NCI-H1092 treated with DMSO at 0.1 percent for 48 hours (cell line): ENCODE measurements around the gene ADAMTS17.

ENCODE experiments used
- DNase-seq: peaks from one replicate; lab custom pipeline; 2025; lab: John Stamatoyannopoulos, UW

Gene ADAMTS17

GRCh38 chr15:100278596-100279380 is 63.0 kb downstream of the ADAMTS17 start:
- no peak for DNase-seq

- no peak for DNase-seq
These were observed 64.5 kb downstream of the ADAMTS17 start for GRCh38 chr15:100277087-100277855.

GRCh38 chr15:100276506-100276905 is 65.3 kb downstream of the ADAMTS17 start:
- no peak for DNase-seq

GRCh38 chr15:100275641-100276040 is 66.1 kb downstream of the ADAMTS17 start:
- DNase-seq, result no peak

GRCh38 chr15:100269831-100270230 is 71.9 kb downstream of the ADAMTS17 start:
- DNase-seq, result no peak

- DNase-seq, result no peak
These were observed 75.6 kb downstream of the ADAMTS17 start for GRCh38 chr15:100266166-100266565.

- no peak for DNase-seq
These were observed 76.1 kb downstream of the ADAMTS17 start for GRCh38 chr15:100265641-100266035.

GRCh38 chr15:100264994-100265640 is 76.7 kb downstream of the ADAMTS17 start:
- DNase-seq, result no peak

- DNase-seq, result no peak
These were observed 77.9 kb downstream of the ADAMTS17 start for GRCh38 chr15:100263721-100264455.

- no peak for DNase-seq
These were observed 78.7 kb downstream of the ADAMTS17 start for GRCh38 chr15:100263031-100263430.

GRCh38 chr15:100261302-100262240 is 80.2 kb downstream of the ADAMTS17 start:
- no peak for DNase-seq

GRCh38 chr15:100259266-100259665 is 82.5 kb downstream of the ADAMTS17 start:
- DNase-seq, result no peak

GRCh38 chr15:100256970-100257650 is 84.7 kb downstream of the ADAMTS17 start:
- no peak for DNase-seq

- DNase-seq, result no peak
These were observed 85.4 kb downstream of the ADAMTS17 start for GRCh38 chr15:100256101-100256969.

GRCh38 chr15:100255644-100256043 is 86.1 kb downstream of the ADAMTS17 start:
- no peak for DNase-seq

GRCh38 chr15:100254691-100255090 is 87.1 kb downstream of the ADAMTS17 start:
- DNase-seq, result no peak

GRCh38 chr15:100254285-100254684 is 87.5 kb downstream of the ADAMTS17 start:
- DNase-seq, result no peak

GRCh38 chr15:100253640-100254039 is 88.1 kb downstream of the ADAMTS17 start:
- no peak for DNase-seq

GRCh38 chr15:100252779-100253417 is 88.9 kb downstream of the ADAMTS17 start:
- no peak for DNase-seq
